Hematopoietic multipotent progenitor cell treated with erythropoietin and hydrocortisone succinate and interleukin-3 and kit ligand, for 4 days (in vitro differentiated cells): Measurements from ENCODE around the gene ASTN2.

Source experiments
- DNase-seq: peaks from one replicate; pipeline ENCODE4 v3.0.0-alpha.2; 2015

Gene ASTN2

DNA sequence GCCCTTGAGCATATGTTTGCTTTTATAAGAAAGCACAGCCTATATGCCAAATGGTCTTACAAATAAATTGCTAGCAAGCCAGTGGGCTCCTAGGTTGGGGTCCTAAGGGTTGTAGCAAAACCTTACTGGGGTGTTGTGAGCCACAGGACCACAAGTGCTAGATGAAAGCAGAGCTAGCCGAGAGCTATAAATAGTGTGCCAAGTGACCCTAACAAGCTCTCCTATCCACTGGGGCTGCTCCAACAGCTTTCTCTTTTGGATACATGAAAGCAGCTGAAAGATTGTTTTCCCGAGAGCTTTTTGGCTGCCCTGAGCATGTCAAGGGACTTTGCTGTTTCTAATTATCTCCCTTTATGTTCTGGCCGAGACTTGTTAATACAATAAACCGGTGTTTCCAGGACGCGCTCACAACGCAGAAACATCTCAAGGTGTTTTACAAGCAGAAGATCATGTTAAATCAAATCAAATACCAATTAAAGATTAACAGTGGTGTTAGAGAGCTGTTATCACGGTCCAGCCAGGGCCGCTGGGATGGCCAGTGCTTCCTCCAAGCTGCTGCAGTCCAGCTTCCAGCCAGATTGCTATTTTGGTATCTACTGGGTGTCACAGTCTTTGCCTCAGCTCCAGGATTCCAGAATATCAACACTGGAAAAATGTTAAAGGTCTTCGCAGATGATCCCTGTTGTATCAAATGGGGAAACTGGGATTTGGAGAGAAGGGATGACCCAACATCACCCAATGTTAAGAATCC is 351.0 kb downstream of the ASTN2 start:
- no peak for DNase-seq

DNA sequence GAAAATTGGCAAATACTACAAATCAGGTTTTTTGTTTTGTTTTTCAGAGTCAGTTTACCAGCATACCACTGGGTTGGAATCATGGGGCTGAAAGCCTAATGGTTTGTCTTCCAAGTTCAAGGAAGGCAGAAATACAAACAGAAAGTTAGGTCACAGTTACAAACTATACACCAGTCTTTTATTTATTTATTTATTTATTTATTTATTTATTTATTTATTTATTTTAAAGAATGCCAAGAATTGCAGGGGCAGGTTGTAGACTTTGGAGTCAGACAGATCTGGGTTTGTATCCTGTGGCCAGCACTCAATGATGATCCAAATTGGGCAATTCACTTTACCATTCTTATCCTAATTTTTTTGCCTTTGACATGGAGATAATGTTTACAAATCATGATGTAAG is 353.9 kb downstream of the ASTN2 start:
- DNase-seq: no peak

DNA sequence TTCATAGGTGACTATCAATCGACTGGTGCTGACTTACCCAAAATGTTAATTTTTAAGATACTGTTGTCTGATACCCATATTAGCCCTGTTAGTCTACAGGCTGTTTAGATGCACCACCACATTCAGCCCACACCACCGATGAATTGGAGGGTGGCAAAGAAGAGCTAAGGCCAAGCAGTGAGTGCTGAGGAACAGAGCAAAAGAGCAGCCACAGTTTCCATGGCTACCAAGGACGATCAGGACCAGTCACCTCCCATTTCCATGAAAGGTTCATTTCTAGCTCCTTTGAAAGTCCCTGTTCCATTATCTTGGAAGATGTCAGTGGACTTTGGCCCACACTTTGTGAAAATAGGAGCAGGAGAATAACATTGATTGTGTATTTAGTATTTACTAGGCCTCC is 364.9 kb downstream of the ASTN2 start:
- no peak for DNase-seq

DNA sequence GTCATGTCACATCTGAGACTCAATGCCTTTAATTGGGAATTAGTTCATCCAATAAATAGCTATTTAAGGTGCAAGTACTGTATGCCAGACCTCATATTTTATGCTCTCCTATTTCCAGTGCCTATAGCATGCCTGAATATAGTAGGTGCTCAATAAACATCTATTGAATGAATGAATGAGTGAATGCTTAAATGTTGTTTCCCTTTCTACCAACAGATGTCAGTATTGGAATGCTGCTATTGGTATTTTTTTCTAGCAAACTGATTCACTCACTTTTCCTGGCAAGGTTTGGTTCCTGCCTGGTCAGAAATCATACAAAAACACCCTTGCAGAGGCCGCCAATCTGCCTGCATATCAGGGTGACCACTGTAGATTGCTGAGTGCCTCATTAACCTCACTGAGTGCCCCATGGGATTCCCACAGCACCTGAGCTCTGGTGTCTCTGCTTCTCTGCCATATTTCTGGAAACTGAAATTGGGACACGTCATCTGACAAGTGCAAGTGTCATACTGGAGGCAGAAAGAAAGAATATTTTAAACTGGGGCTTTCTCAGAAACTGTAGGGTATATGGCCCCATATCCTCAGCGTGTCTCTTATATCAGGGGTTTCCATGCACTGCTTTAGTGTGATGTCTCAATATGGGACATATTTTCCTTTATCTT is 368.1 kb downstream of the ASTN2 start:
- DNase-seq: no peak

DNA sequence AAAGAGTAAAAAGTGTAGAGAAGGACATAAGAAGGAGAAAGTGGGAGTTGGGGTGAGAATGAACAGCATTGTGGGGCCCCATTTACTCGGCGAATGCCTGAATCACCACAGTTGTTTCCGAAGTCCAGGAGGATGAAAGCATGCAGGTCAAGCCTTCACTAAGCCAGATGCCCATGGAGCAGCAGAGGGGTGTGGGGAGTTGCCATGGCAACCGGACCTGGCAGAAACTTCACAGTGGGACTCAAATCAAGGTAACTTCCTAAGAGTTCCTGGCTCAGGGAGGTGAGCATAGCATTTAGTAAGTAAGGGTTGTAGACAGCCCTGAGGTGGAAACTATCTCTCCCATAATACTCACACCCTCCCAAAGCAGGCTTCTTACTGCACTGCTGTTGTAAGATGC is 370.6 kb downstream of the ASTN2 start:
- DNase-seq: no peak

DNA sequence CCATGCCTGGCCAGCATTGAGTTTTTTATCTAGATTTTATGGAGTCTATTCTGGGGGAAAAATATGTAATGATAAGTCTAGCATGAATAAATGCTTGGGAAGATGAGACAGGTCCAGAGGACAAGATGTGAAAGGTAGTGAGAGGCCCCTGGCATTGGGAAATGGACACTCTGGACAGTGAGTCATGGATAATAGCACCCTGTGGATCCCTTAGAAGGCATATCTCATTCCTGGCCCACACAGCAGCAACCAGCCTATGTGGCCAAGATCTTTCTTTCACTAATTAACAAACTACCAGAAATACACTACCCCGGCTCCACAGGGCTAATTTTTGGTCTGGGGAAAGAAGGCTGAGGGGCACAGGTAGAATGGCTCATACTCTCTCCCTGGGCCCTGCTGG is 371.7 kb downstream of the ASTN2 start:
- DNase-seq: no peak

- no peak for DNase-seq
These were observed 379.3 kb downstream of the ASTN2 start for GRCh38 chr9:117035546-117035945.

DNA sequence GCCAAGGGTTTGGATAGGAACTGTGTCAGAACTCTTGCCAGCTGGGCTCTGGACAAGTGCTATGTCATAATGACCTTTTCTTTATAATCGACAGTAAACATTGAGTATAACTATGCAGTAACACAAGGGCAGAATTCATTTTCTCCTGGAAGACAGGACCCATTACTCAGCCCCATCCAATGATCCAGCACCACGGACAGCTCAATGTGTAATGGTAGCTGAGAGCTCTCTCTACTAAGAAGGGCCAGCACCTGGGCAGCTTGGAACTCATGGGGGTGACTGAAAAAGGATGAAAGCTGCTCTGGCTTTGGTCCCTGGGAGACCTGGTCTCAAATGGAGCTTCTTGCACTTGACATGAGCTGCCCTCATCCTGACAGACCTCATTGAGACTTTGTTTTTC is 380.0 kb downstream of the ASTN2 start:
- DNase-seq: peak; percentile 40

DNA sequence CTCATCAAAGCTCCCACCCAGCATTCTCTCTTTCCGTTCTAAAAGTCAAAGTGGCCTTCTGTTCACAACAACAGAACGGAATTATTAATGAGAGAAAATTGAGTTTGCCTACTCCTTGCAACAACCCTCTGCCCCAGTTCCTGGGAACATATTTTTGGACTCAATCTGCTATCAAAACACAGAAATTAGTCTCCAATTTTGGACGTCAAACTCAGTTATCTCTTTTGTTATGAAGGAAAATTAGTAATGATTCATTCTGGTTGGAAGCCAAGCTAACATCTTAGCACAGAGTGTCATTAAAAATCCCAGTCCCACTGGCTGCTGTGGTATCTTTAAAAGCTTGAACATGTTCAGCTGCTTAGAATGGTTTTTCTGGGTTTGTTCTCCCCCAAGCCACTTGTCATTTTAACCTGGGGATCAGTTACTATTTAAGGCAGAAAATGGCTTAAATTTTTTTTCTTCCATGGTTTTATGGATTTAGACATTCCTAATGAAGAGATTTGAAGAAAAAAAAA is 384.5 kb downstream of the ASTN2 start:
- DNase-seq: no peak

DNA sequence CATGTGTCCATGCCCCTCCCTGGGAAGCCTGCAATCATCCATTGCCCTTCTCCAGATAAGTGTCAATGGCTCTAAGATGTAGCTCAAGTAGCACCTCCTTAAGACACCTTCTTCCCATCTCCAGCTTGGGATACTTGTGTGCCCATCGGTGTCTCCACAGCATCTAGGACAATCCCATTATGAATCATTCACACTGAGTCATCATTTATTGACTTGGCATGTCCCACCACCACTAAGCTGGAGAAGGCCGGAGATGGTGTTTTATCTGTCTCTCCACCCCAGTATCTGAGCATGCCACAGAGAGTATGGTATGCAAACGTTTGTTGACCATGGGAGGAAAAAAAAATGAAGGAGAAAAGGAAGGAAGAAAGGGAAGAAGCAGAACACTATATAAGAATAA is 385.5 kb downstream of the ASTN2 start:
- no peak for DNase-seq

GRCh38 chr9:117028103-117028858 is 386.6 kb downstream of the ASTN2 start:
- no peak for DNase-seq

GRCh38 chr9:117021906-117022305 is 393.0 kb downstream of the ASTN2 start:
- DNase-seq: no peak

DNA sequence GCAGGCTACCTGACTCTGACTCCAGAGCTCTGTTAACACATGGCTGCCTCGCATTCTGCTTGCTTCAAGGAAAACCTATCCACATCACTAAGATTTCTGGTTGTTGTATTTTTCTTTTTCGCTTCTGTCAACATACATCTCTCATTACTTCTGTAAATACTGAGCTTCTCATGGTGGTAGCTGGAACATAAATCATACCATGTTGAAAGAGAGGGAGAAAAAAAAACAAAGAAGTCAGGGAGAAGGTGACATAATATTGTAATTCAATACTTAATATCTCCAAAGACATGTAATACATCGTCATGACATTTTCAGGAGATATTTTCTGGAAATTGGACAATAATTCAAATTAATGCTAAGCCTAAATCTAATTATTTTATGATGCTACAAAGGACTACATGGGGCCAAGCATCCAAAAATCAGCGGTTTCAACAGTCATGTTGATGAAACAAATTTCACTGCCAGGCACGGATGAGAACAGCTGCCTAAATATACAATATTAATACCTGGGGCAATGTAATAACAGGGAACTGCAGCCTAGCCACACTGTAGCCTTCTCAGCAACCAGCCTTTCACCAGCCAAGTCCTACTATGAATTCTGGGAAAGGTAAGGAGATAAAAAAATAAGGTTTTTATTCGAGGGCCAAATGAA is 395.8 kb downstream of the ASTN2 start:
- DNase-seq: no peak

DNA sequence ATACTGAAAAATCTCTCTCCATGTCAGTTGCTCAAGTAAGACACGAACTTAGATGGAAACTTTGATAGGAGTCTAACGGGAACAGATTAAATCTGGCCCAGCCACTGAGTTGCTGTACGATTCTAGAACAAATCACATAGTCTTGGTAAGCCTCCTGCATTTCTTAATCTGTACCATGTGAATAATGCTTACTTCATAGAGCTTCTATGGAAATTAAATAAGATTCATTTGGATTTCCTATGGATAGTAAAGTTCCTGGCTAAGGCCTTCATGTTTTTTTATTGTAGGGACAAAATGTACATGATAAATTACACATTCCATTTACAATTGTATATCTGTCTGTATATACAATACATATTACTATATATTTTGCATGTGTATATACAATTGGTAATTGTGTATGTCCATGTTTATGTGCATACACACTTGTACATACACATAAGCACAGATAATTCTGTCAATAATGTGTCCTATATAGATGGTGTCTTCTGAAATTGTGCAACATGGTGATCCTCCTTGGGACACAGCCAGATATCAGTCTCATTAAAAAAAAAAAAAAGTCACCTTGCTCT is 397.4 kb downstream of the ASTN2 start:
- DNase-seq: no peak

DNA sequence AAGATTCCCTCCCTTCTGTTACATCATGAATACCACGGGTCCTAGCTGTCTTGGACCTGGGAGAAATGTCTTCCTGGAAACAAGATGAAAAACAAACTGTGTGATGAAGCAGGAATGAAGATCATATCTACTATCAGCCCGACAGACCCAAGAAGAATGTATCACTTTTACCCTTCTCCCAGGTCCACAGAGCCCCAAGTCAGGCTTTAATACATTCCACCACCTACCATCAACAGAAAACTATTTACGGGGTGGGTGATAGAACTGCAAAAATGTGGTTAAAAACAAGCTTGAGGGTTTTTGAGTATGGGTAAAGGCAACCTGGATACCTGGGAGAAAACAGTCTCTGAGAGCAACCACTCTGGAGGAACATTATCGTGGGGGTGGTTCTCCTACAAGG is 400.8 kb downstream of the ASTN2 start:
- DNase-seq: no peak

DNA sequence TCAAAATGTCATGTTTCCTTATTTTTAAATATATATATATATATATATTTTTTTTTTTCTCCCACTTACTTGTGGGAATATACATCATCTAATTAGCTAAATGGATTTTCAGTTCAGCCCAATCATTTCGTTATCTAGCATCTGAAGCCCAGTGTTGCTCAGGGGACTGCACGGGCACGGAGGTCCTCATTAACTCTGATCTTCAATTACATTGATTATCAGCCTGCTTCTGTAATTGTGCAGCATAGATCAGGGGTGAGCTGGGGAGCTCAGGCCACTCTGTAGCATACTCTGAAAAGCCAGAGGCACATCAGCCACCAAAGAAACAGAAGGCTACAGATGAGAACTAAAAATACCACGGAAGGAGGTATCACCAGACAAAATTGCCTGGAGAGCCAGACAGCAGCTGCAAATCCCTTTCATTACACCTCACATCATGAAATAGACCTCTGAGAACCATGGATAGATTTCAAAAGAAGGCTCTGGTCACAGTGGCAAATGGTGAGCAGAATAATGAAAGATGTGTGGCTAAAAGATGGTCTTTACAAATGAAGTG is 401.3 kb downstream of the ASTN2 start:
- DNase-seq: no peak

DNA sequence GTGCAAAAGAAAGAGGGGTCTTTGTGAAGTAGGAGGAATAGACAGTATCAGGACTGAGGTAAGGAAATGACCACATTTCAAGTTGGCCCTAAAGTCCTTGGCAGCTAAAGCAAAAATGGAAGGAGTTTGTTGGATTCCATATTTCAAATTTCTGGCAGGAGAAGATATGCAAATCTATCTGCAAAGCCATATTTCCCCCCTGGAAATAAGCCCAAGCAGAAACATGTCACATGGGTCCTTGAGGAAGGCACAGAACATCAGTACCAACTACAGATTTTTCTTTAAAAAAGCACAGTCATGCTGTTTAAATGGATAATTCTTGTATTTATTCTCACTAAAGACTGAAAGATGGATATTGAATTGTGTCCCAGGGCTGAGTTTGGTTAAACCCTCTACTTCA is 404.8 kb downstream of the ASTN2 start:
- no peak for DNase-seq

DNA sequence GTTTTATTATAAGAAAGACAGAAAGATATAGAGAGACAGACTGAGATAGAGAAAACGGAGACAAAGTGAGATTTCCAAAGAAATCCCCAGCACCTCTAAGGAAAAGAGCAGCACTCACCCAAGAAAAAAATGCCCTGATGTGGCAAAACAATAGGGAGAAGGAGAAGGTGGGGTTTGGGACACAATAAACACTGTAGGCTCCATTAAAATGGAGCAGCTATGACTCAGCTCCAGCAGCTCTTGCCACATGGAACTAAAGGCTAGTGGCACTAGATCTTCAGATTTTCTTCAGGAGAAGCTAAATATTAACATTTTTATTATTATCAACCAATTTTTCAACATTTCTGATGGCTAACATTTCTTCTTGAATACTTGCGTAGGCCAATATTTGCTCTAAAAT is 406.0 kb downstream of the ASTN2 start:
- DNase-seq: no peak

DNA sequence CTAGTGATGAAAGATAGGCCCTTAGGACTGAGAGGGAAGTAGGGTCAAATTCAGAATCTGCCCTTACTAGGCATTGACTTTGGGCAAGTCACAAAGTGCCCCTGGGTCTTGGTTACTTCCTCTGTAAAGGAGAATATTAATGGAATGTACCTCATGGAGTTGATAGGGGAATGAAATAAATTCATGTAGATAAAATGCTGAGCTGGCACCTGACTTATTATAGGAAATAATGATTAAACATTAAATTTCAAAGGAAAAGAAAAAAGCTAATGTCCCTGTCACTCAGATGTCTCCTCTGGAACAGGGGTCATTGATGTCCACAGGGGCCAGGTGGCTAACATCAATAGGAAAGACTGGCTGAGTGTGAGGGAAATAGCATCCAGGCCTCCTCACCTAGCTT is 406.4 kb downstream of the ASTN2 start:
- no peak for DNase-seq

GRCh38 chr9:117002686-117003085 is 412.2 kb downstream of the ASTN2 start:
- DNase-seq: no peak

DNA sequence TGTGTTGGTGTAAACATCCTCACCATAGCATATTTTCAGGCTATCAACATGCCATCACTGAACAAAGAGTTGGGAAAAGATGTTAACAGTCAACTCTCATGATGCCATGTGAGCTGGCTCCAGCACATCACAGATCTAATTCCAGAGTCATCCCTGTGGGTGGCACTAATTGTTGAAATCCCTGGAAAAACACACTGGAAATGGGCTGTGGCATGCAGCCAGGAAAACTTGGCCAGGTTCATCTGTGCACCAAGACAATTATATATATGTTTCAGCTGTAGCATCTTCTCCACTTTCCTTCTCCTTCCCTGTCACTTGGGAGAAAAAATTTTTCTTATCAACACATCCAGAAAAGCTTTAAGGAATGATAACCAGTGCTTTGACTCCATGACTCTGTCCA is 414.0 kb downstream of the ASTN2 start:
- no peak for DNase-seq

DNA sequence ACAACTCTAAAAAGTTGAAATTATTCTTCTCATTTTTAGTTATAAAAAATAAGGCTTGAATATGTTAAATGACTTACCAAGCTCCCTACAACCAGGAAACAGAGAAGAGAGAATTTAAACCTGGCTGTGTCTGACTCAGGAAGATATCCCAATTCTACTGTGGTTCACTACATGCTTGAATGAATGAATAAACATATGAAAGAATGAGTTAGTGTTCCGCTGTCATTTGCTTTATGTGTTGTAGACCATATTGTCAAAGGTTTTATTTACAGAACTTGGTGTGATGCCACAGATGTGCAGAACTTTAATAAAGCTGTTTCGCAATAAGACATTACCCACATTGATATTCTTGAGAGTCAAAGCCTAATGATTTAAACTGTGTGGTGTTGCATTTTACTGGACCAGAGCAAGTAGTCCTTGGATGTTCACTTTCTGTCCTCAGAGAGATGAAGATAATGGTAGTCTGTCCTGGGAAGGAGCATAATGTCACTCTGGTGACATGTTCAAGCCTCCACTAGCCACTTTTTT is 414.6 kb downstream of the ASTN2 start:
- no peak for DNase-seq
